CD4-positive, CD25-positive, alpha-beta regulatory T cell (primary cell): ENCODE measurements around the gene NGDN. TPM values are rescaled to one million over a fixed set of nuclear protein-coding genes. Genes with fewer than 3 reads are reported as not detected.

Experiments
- ATAC-seq, 2 donors: fragments of 150-1000 bp; cut with Tn5 transposase; one replicate each; pipeline ENCODE4 v1.10.0; 2021; ENCODE audit warnings: low read depth in 2 of 2, moderate number of reproducible peaks in 2 of 2, moderate library complexity in 1 of 2
- DNase-seq, 3 donors: peaks; one replicate each; pipeline versions ENCODE4 v3.0.0 to v3.0.0-alpha.2; 2012 to 2022; ENCODE audit warnings: mixed read lengths in 1 of 3
- H3K27ac ChIP-seq: one replicate; pipeline ENCODE4 v1.7.0; 2013; ENCODE audit warnings: mild to moderate bottlenecking, low read length; ENCODE audit not compliant: insufficient read depth, poor library complexity, severe bottlenecking
- H3K27me3 ChIP-seq: one replicate; pipeline ENCODE4 v1.7.0; 2013; ENCODE audit warnings: low read length; ENCODE audit not compliant: control insufficient read depth, insufficient read depth
- H3K36me3 ChIP-seq: one replicate; pipeline ENCODE4 v1.7.0; 2013; ENCODE audit warnings: mild to moderate bottlenecking, low read length, moderate library complexity; ENCODE audit not compliant: control insufficient read depth, insufficient read depth
- H3K4me1 ChIP-seq: 2 replicates; pipeline ENCODE4 v1.7.0; 2013; ENCODE audit warnings: mild to moderate bottlenecking, low read length; ENCODE audit not compliant: insufficient read depth, control insufficient read depth, poor library complexity, severe bottlenecking
- H3K4me3 ChIP-seq: one replicate; pipeline ENCODE4 v1.7.0; 2013; ENCODE audit warnings: low read depth, mild to moderate bottlenecking, low read length, moderate library complexity
- H3K9me3 ChIP-seq, 2 experiments: 1 replicate in 1 of 2; 2 replicates in 1 of 2; pipeline ENCODE4 v1.7.0; 2013; ENCODE audit warnings: low read length in 2 of 2, mild to moderate bottlenecking in 1 of 2, moderate library complexity in 1 of 2; ENCODE audit not compliant: control insufficient read depth in 2 of 2
- H3K27ac Mint-ChIP-seq, 3 donors: one replicate each; pipeline ENCODE4 v1.8.0; 2020 to 2022; ENCODE audit warnings: mild to moderate bottlenecking in 3 of 3, mixed read lengths in 3 of 3, moderate library complexity in 2 of 3
- H3K27me3 Mint-ChIP-seq: one replicate; pipeline ENCODE4 v1.8.0; 2022; ENCODE audit warnings: mild to moderate bottlenecking, mixed read lengths
- H3K36me3 Mint-ChIP-seq: one replicate; pipeline ENCODE4 v1.8.0; 2020; ENCODE audit warnings: mixed read lengths
- H3K4me1 Mint-ChIP-seq, 4 donors: one replicate each; pipeline ENCODE4 v1.8.0; 2020 to 2022; ENCODE audit warnings: mixed read lengths in 4 of 4, mild to moderate bottlenecking in 1 of 4
- H3K4me3 Mint-ChIP-seq, 4 donors: one replicate each; pipeline ENCODE4 v1.8.0; 2020 to 2022; ENCODE audit warnings: mild to moderate bottlenecking in 4 of 4, mixed read lengths in 4 of 4, moderate library complexity in 3 of 4
- H3K9me3 Mint-ChIP-seq, 7 donors: one replicate each; pipeline ENCODE4 v1.8.0; 2020 to 2022; ENCODE audit warnings: mixed read lengths in 7 of 7, mild to moderate bottlenecking in 3 of 7, moderate library complexity in 2 of 7
- polyA plus RNA-seq, 4 donors: library from polyadenylated mRNA; unstranded; fragments of 300-500 nt; fragmentation: Illumina TruSeq; gene quantifications; one replicate each; pipeline ENCODE4 v1.2.3, GENCODE V29; 2021
- total RNA-seq: library from RNA; stranded (reverse); gene quantifications from one replicate; pipeline ENCODE4 v1.2.3, GENCODE V29; 2022

NGDN gene
- total and polyA plus RNA-seq, 5 donors from 2014 or later = 77.1 to 102 (median 85.6) TPM

DNA sequence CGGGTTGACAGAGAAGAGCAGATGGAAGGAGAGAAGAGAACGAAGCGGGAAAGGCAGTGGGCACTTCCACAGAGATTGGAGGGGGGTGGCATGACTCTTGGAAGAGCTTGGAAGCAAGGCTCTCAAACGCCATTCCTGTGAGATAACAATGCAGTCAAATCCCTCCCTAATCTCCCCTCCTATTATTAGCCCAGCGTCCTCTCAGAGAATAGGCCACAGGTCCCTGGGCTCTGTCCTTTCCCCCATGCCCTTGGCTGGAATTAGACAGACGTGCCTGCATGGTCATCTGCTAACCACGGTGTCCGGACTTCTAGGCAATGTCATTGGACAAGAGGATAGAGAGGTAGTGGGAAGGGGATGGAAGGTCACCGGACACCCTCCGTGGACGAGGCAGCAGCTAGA, 26.1 kb upstream of the NGDN start:
- Mint-ChIP-seq H3K27me3 (peaks cover 13% of the 10 kb centered on the region), H3K27ac (no peak overlapping the region), H3K36me3 (no peaks in the 10 kb centered on the region), H3K4me3 (no peak overlapping the region), H3K9me3 (peaks cover 0 to 2% (median 0%) of the 10 kb centered on the region in 7 donors), H3K4me1 (no peaks in the 10 kb centered on the region)
- Histone ChIP-seq H3K36me3 (no peaks in the 10 kb centered on the region), H3K9me3 (no peaks in the 10 kb centered on the region), H3K4me1 (no peaks in the 10 kb centered on the region), H3K4me3 (no peak overlapping the region), H3K27me3 (no peaks in the 10 kb centered on the region), H3K27ac (no peak overlapping the region)
- DNase-seq (no peak), ATAC-seq (no peak)

GRCh38 chr14:23443881-23444280, 25.6 kb upstream of the NGDN start:
- H3K4me1 Mint-ChIP-seq = no peaks in the 10 kb centered on the region
- H3K27ac Mint-ChIP-seq = peak overlapping the region in 1 of 3 donors; percentile 11
- peaks cover 0 to 2% (median 0%) of the 10 kb centered on the region in 7 donors for H3K9me3 Mint-ChIP-seq
- no peak overlapping the region for H3K27ac ChIP-seq
- no peaks in the 10 kb centered on the region for H3K9me3 ChIP-seq
- H3K27me3 ChIP-seq = no peaks in the 10 kb centered on the region
- no peaks in the 10 kb centered on the region for H3K36me3 Mint-ChIP-seq
- H3K4me1 ChIP-seq = no peaks in the 10 kb centered on the region
- no peaks in the 10 kb centered on the region for H3K36me3 ChIP-seq
- peaks cover 13% of the 10 kb centered on the region for H3K27me3 Mint-ChIP-seq
- no peak for DNase-seq
- H3K4me3 Mint-ChIP-seq = no peak overlapping the region
- ATAC-seq = no peak
- no peak overlapping the region for H3K4me3 ChIP-seq

DNA sequence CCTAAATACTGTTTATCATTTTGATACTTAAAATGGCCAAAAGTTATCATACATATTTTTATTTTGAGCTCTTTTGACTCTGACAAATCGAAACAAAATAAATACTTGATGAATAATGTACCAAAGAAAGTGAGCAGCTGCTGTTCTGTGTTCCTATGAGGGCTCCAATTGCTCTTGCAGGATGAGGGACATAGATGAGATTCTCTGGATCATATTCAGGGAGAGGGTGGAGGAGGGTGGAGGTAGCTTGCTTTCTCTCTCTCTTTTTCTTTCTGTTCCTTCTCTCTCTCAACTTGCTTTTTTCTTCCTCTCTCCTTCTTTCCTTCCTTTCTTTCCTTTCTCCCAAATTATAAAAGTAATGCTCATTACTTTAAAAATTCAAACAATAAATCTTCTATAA, 25.2 kb upstream of the NGDN start:
- peaks cover 13% of the 10 kb centered on the region for H3K27me3 Mint-ChIP-seq

DNA sequence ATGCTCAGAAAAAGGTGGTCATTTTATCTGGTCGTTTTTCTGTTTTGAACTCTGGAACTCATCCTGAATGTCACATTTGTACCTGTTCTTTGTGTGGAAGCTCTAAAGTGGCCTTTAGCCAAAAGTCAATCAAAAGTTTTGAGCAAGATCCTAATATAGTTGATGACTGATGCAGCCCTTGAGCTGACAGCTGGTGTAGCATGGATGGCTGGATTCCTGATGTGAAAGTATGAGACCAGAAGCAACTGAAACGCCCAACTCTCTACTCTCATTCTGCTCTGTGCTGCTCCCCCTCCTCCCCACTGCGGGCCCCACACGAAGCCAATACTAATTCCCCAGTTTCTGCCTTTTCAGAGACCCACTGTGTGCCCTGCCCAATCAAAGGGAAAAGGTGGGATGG, 23.7 kb upstream of the NGDN start:
- Histone ChIP-seq H3K27me3 (no peaks in the 10 kb centered on the region), H3K36me3 (no peaks in the 10 kb centered on the region), H3K27ac (no peak overlapping the region), H3K9me3 (no peaks in the 10 kb centered on the region), H3K4me1 (no peaks in the 10 kb centered on the region), H3K4me3 (no peak overlapping the region)
- Mint-ChIP-seq H3K4me1 (no peaks in the 10 kb centered on the region), H3K9me3 (no peaks in the 10 kb centered on the region), H3K27ac (no peak overlapping the region), H3K27me3 (peaks cover 5% of the 10 kb centered on the region), H3K4me3 (no peak overlapping the region), H3K36me3 (no peaks in the 10 kb centered on the region)
- ATAC-seq (no peak), DNase-seq (no peak)

More for the DNA sequence above, 25.2 kb upstream of the NGDN start:
- no peaks in the 10 kb centered on the region for H3K9me3 ChIP-seq
- no peak overlapping the region for H3K4me3 Mint-ChIP-seq
- H3K36me3 ChIP-seq = no peaks in the 10 kb centered on the region
- no peaks in the 10 kb centered on the region for H3K36me3 Mint-ChIP-seq
- no peaks in the 10 kb centered on the region for H3K4me1 Mint-ChIP-seq
- H3K27ac Mint-ChIP-seq = peak overlapping the region in 1 of 3 donors; percentile 32
- no peak overlapping the region for H3K4me3 ChIP-seq
- H3K4me1 ChIP-seq = no peaks in the 10 kb centered on the region
- no peaks in the 10 kb centered on the region for H3K27me3 ChIP-seq
- ATAC-seq = no peak
- DNase-seq = no peak
- peaks cover 0 to 2% (median 0%) of the 10 kb centered on the region in 7 donors for H3K9me3 Mint-ChIP-seq
- H3K27ac ChIP-seq = no peak overlapping the region

DNA sequence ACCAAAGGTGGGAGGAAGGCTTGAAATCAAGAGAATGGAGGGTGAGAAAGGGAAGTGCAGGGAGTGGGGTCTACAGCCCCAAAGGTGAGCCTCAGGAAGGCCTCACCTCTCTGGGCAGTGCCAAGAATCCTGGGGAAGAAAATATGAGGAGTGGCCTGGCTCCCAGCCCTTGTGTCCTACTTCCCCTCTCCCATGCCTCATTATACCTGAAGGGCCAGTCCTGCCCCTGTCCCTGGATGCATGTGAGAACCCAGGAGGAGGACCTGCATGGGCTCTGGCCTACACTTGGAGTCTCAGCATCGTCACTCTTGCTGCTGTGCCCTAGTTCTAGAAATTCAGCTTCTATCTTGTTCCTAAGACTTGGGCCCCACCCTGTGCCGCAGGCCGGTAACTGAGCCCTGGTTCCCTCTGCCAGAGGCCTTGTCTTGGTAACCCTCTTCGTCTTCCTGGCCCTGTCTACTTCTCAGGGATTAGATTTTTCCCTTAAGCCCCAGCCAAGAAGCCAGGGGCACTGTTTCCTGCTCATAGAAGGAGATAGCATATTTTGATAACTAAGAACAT, 23.1 kb upstream of the NGDN start:
- H3K4me1 Mint-ChIP-seq = no peaks in the 10 kb centered on the region
- Histone ChIP-seq H3K36me3 (no peaks in the 10 kb centered on the region), H3K9me3 (no peaks in the 10 kb centered on the region), H3K4me1 (no peaks in the 10 kb centered on the region), H3K27me3 (peaks cover 3% of the 10 kb centered on the region), H3K27ac (no peak overlapping the region), H3K4me3 (no peak overlapping the region)
- peak overlapping the region in 1 of 3 donors; percentile 55 for H3K27ac Mint-ChIP-seq
- peaks cover 5% of the 10 kb centered on the region for H3K27me3 Mint-ChIP-seq
- DNase-seq (no peak), ATAC-seq (no peak)
- H3K36me3 Mint-ChIP-seq = no peaks in the 10 kb centered on the region
- no peak overlapping the region for H3K4me3 Mint-ChIP-seq
- H3K9me3 Mint-ChIP-seq = no peaks in the 10 kb centered on the region

DNA sequence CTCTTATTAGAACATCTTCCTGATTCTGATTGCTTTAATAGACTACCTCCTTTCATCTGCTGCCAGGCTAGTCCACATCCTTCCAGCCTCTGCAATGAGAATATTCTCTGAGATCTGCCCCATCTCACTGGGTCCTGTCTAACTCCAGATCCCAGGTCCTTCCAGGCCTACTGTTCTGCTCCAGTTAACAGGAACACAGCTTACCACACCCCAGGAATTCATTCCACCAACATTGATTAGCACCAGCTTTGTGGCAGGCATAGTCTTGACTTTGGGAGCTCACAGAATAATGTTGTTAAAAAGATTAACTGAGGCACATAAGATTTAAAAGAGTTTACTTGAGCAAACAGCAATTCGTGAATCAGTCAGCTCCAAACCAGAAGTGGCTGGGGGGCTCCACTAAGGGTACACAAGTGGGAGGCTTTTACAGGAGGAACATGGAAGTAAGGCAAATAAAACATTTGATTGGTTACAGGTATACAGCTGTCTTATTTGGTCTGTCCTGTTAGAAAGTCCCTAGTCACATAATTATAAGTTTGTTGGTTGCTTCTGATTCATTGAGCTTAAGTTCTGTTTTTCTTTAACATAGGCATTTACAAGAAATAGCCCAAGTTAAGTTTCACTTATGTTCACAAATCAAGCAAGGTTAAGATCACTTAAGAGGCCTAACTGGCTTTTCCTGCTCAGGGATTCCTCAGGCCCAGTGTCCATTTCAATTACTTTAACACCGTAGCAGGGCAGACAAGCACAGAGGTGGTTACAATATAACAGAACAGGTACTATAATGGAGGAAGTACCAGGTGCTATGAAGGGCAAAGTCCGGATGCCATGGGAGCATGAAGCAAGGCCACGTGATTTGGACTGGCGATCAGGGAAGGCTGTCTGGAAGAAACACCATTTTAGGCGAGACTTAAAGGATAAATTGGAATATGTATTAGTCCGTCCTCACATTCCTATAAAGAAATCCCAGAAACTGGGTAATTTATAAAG, 21.8 kb upstream of the NGDN start:
- Mint-ChIP-seq H3K27me3 (peaks cover 9% of the 10 kb centered on the region), H3K4me3 (no peak overlapping the region), H3K27ac (peak overlapping the region in 1 of 3 donors; percentile 28), H3K36me3 (no peaks in the 10 kb centered on the region), H3K9me3 (no peaks in the 10 kb centered on the region), H3K4me1 (no peaks in the 10 kb centered on the region)
- Histone ChIP-seq H3K4me1 (no peaks in the 10 kb centered on the region), H3K27me3 (peaks cover 12% of the 10 kb centered on the region), H3K27ac (no peak overlapping the region), H3K36me3 (no peaks in the 10 kb centered on the region), H3K4me3 (no peak overlapping the region), H3K9me3 (no peaks in the 10 kb centered on the region)
- no peak for ATAC-seq
- DNase-seq = peak in 1 of 3 donors; percentile 9

GRCh38 chr14:23449314-23449713, 20.2 kb upstream of the NGDN start:
- Mint-ChIP-seq H3K9me3 (no peaks in the 10 kb centered on the region), H3K27me3 (peaks cover 19% of the 10 kb centered on the region), H3K4me1 (no peaks in the 10 kb centered on the region), H3K36me3 (no peaks in the 10 kb centered on the region), H3K27ac (peak overlapping the region in 1 of 3 donors; percentile 70), H3K4me3 (no peak overlapping the region)
- ATAC-seq (no peak), DNase-seq (no peak)
- Histone ChIP-seq H3K4me1 (no peaks in the 10 kb centered on the region), H3K27ac (no peak overlapping the region), H3K36me3 (no peaks in the 10 kb centered on the region), H3K9me3 (no peaks in the 10 kb centered on the region), H3K4me3 (no peak overlapping the region), H3K27me3 (peaks cover 14% of the 10 kb centered on the region)
